Uterus (tissue), 4 donors: ENCODE results near the gene HSBP1. TPM values are rescaled to one million over a fixed set of nuclear protein-coding genes. Genes with fewer than 3 reads are reported as not detected.

Experiments
- DNase-seq, 2 donors: peaks; one replicate each; pipeline ENCODE4 v3.0.0-alpha.2; 2019 to 2020
- H3K27ac ChIP-seq, 2 donors: fragments of 200-600 bp; sonication (generic); 1 replicate in 1 of 2; 2 replicates in 1 of 2; pipeline ENCODE4 v1.5.1; 2016 to 2018
- H3K27me3 ChIP-seq, 2 donors: fragments of 200-600 bp; sonication (generic); one replicate each; pipeline ENCODE4 v1.5.1; 2018 to 2019; ENCODE audit warnings: control low read depth in 1 of 2
- H3K36me3 ChIP-seq, 2 donors: fragments of 200-600 bp; sonication (generic); one replicate each; pipeline ENCODE4 v1.5.1; 2019; ENCODE audit warnings: control low read depth in 1 of 2
- H3K4me1 ChIP-seq, 2 donors: fragments of 200-600 bp; sonication (generic); one replicate each; pipeline ENCODE4 v1.5.1; 2018 to 2019; ENCODE audit warnings: control low read depth in 1 of 2
- H3K4me3 ChIP-seq, 2 donors: fragments of 200-600 bp; sonication (generic); 1 replicate in 1 of 2; 2 replicates in 1 of 2; pipeline ENCODE4 v1.5.1; 2018 to 2019; ENCODE audit warnings: mild to moderate bottlenecking in 1 of 2
- H3K9me3 ChIP-seq, 2 donors: fragments of 200-600 bp; sonication (generic); one replicate each; pipeline ENCODE4 v1.5.1; 2019; ENCODE audit warnings: control low read depth in 1 of 2
- POLR2A ChIP-seq, 2 donors: fragments of 450-650 bp; IDR thresholded peaks; one replicate each; pipeline ENCODE4 v1.6.1; 2016; ENCODE audit warnings: antibody characterized with exemption in 2 of 2, mild to moderate bottlenecking in 1 of 2, moderate library complexity in 1 of 2
- intact Hi-C: fragments of 100-400 bp; cut with DNase I; formaldehyde crosslinking; loops from one replicate; pipeline ENCODE4 v1.15.1; 2023; ENCODE audit warnings: low total_unique reads
- total RNA-seq, 4 donors: library from RNA; depleted of rRNA in 3 of 4; stranded (reverse); fragments of >200 nt in 3 of 4; gene quantifications; one replicate each; pipeline versions ENCODE4 v1.1.0 to v1.2.4, GENCODE V29; 2014 to 2023
- TF ChIP-seq, protein P1 (sequence below), 4 experiments: fragments of 200-600 bp in 2 of 4; fragments of 450-650 bp in 2 of 4; sonication (generic) in 2 of 4; IDR thresholded peaks; one replicate each; pipeline ENCODE4 v1.5.1; 2016 to 2019; ENCODE audit warnings: antibody characterized with exemption in 4 of 4, mild to moderate bottlenecking in 2 of 4, moderate library complexity in 1 of 4
- donor health status: DM: yes; HTN: yes; CAD: no.

The HSBP1 gene
- total RNA-seq, 4 donors from 2014 or later: 6.1 to 70.5 (median 19.9) TPM

GRCh38 chr16:83803811-83804210 is 4.0 kb upstream of the HSBP1 start:
- Histone ChIP-seq H3K4me1 (no peaks in the 10 kb centered on the region), H3K4me3 (no peak overlapping the region), H3K36me3 (no peaks in the 10 kb centered on the region), H3K27me3 (no peaks in the 10 kb centered on the region), H3K9me3 (no peaks in the 10 kb centered on the region), H3K27ac (no peak overlapping the region)
- TF ChIP-seq, protein P1, sequence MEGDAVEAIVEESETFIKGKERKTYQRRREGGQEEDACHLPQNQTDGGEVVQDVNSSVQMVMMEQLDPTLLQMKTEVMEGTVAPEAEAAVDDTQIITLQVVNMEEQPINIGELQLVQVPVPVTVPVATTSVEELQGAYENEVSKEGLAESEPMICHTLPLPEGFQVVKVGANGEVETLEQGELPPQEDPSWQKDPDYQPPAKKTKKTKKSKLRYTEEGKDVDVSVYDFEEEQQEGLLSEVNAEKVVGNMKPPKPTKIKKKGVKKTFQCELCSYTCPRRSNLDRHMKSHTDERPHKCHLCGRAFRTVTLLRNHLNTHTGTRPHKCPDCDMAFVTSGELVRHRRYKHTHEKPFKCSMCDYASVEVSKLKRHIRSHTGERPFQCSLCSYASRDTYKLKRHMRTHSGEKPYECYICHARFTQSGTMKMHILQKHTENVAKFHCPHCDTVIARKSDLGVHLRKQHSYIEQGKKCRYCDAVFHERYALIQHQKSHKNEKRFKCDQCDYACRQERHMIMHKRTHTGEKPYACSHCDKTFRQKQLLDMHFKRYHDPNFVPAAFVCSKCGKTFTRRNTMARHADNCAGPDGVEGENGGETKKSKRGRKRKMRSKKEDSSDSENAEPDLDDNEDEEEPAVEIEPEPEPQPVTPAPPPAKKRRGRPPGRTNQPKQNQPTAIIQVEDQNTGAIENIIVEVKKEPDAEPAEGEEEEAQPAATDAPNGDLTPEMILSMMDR (IDR thresholded peaks at IDR 0.05): no peak
- no peak for TF ChIP-seq POLR2A (IDR thresholded peaks at IDR 0.05)
- intact Hi-C loops: no loop called here
- no peak for DNase-seq

- H3K9me3 ChIP-seq: no peaks in the 10 kb centered on the region
- intact Hi-C loops: no loop called here
- no peak overlapping the region for H3K4me3 ChIP-seq
- H3K4me1 ChIP-seq: no peaks in the 10 kb centered on the region
- DNase-seq: no peak
- no peaks in the 10 kb centered on the region for H3K36me3 ChIP-seq
- H3K27me3 ChIP-seq: no peaks in the 10 kb centered on the region
- TF ChIP-seq, protein P1 (IDR thresholded peaks at IDR 0.05): no peak
- no peak for TF ChIP-seq POLR2A (IDR thresholded peaks at IDR 0.05)
- no peak overlapping the region for H3K27ac ChIP-seq
Observed at GRCh38 chr16:83804366-83804765, 3.4 kb upstream of the HSBP1 start.

DNA sequence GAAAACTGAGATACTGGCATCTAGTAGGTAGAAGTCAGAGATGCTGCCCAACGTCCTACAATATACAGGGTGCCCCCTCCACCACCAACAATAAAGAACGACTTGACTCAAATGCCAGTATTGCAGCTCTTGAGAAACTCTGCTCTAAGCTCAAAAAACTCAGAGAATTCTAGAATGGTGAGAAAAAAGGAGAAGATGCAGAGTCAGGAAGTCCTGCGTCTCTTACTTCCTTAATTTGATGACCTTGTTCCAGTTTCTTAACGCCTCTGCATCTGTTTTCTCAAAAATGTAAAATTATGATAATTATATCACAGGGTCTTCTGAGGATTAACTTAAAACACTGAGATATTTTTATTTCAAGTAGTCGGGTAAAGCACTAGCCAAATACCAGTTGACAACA is 1.7 kb upstream of the HSBP1 start:
- TF ChIP-seq, protein P1 (IDR thresholded peaks at IDR 0.05): no peak
- TF ChIP-seq POLR2A (IDR thresholded peaks at IDR 0.05): no peak
- Histone ChIP-seq H3K27me3 (no peaks in the 10 kb centered on the region), H3K36me3 (no peaks in the 10 kb centered on the region), H3K4me1 (no peaks in the 10 kb centered on the region), H3K4me3 (no peak overlapping the region), H3K27ac (no peak overlapping the region), H3K9me3 (no peaks in the 10 kb centered on the region)
- intact Hi-C loops: no loop called here
- no peak for DNase-seq

DNA sequence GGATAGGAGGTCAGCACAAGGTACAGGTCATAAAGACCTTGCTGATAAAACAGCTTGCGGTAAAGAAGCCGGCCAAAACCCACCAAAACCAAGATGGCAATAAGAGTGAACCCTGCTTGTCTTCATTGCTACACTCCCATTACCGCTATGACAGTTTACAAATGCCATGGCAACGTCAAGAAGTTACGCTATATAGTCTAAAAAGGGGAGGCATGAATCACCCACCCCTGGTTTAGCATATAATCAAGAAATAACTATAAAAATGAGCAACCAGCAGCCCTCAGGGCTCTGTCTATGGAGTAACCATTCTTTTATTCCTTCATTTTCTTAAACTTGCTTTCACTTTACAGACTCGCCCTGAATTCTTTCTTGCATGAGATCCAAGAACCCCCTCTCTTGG is 1.0 kb upstream of the HSBP1 start:
- intact Hi-C loops: no loop called here
- peak overlapping the region in 1 of 2 donors; percentile 75 for H3K27ac ChIP-seq
- TF ChIP-seq POLR2A (IDR thresholded peaks at IDR 0.05): no peak
- TF ChIP-seq, protein P1 (IDR thresholded peaks at IDR 0.05): no peak
- DNase-seq: no peak
- no peak overlapping the region for H3K4me3 ChIP-seq
- H3K4me1 ChIP-seq: no peaks in the 10 kb centered on the region
- H3K36me3 ChIP-seq: no peaks in the 10 kb centered on the region
- H3K27me3 ChIP-seq: no peaks in the 10 kb centered on the region
- no peaks in the 10 kb centered on the region for H3K9me3 ChIP-seq

DNA sequence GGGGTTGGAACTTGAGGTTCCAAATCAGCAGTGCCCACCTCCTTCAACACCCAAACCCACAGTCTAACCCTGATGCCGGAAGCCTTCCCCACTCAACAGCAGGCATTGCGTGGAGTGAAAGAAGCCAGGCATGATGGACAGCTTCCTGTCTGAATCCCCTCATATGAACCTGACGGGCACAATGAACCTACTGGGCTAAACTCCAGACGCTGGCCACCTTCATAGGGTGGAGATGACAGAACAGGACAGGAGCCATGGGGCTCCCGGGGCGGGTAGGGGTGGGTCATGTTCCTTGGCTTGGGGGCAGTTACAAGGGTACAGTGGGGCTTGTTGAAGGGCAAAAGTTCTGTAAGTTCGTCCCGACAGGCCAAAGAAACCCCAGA is 460 bp upstream of the HSBP1 start:
- peak overlapping the region; percentile 55 to 76 for H3K4me3 ChIP-seq
- intact Hi-C loops: no loop called here
- no peaks in the 10 kb centered on the region for H3K36me3 ChIP-seq
- H3K4me1 ChIP-seq: no peaks in the 10 kb centered on the region
- H3K27me3 ChIP-seq: no peaks in the 10 kb centered on the region
- no peaks in the 10 kb centered on the region for H3K9me3 ChIP-seq
- DNase-seq: no peak
- H3K27ac ChIP-seq: peak overlapping the region; percentile 54 to 75
- TF ChIP-seq POLR2A (IDR thresholded peaks at IDR 0.05): no peak
- TF ChIP-seq, protein P1 (IDR thresholded peaks at IDR 0.05): no peak
